SK-N-SH (cell line): ENCODE data around the gene THUMPD2. TPM values are rescaled to one million over a fixed set of nuclear protein-coding genes. Genes with fewer than 3 reads are reported as not detected.

Experiments used
- CTCF ChIA-PET: fragments of 300-600, 350-600 bp; formaldehyde crosslinking; extraction: SDS; loops from one replicate; lab custom pipeline; 2021; lab: Yijun Ruan, JAX
- POLR2A ChIA-PET: fragments of 350-600 bp; sonication (Branson Sonifier 250); formaldehyde crosslinking; extraction: SDS; loops from one replicate; lab custom pipeline; 2020; ENCODE audit warnings: antibody characterized with exemption, inconsistent platforms; lab: Yijun Ruan, JAX
- DNase-seq: peaks from one replicate; pipeline ENCODE4 v3.0.0; 2012
- H2AFZ ChIP-seq: fragments of 200-600 bp; sonication (generic); 2 replicates; pipeline ENCODE4 v1.8.1; 2016; ENCODE audit warnings: antibody characterized with exemption, mild to moderate bottlenecking, low read depth
- H3F3A ChIP-seq: fragments of 200-600 bp; sonication (generic); replicated peaks from 2 replicates; pipeline ENCODE3; 2016; ENCODE audit warnings: antibody characterized with exemption, mild to moderate bottlenecking; ENCODE audit not compliant: insufficient read depth
- H3K27ac ChIP-seq, 2 experiments: fragments of 200-500 bp in 1 of 2; fragments of 200-600 bp in 1 of 2; sonication (Bioruptor generic) in 1 of 2; sonication (generic), shearing (Covaris generic) in 1 of 2; 2 replicates each; pipeline versions ENCODE4 v1.5.1 to v1.6.1; 2014 to 2016; ENCODE audit warnings: low read depth in 2 of 2, inconsistent platforms in 1 of 2, low read length in 1 of 2, mild to moderate bottlenecking in 1 of 2, mixed read lengths in 1 of 2
- H3K27me3 ChIP-seq: fragments of 200-600 bp; sonication (generic), shearing (Covaris generic); 2 replicates; pipeline ENCODE4 v1.6.1; 2016; ENCODE audit warnings: mixed run types; ENCODE audit not compliant: insufficient read depth
- H3K36me3 ChIP-seq, 2 experiments: fragments of 200-500 bp in 1 of 2; fragments of 200-600 bp in 1 of 2; sonication (Bioruptor generic) in 1 of 2; sonication (generic) in 1 of 2; replicated peaks in 1 of 2; 2 replicates each; pipeline versions ENCODE3 to v1.5.1; 2014 to 2016; ENCODE audit warnings: low read length in 1 of 2, mild to moderate bottlenecking in 1 of 2; ENCODE audit not compliant: insufficient read depth in 2 of 2, control insufficient read depth in 1 of 2
- H3K4me1 ChIP-seq, 2 experiments: fragments of 200-500 bp in 1 of 2; fragments of 200-600 bp in 1 of 2; sonication (Bioruptor generic) in 1 of 2; sonication (generic), shearing (Covaris generic) in 1 of 2; 2 replicates each; pipeline versions ENCODE4 v1.5.1 to v1.6.1; 2014 to 2016; ENCODE audit warnings: low read depth in 1 of 2, low read length in 1 of 2, mixed run types in 1 of 2; ENCODE audit not compliant: insufficient read depth in 2 of 2, control insufficient read depth in 1 of 2
- H3K4me2 ChIP-seq: fragments of 200-600 bp; sonication (generic), shearing (Covaris generic); 2 replicates; pipeline ENCODE4 v1.6.1; 2017; ENCODE audit warnings: mixed run types
- H3K4me3 ChIP-seq, 2 experiments: fragments of 200-500 bp in 1 of 2; fragments of 200-600 bp in 1 of 2; sonication (Bioruptor generic) in 1 of 2; sonication (generic), shearing (Covaris generic) in 1 of 2; 2 replicates each; pipeline versions ENCODE4 v1.5.1 to v1.8.1; 2014 to 2016; ENCODE audit warnings: low read depth in 2 of 2, inconsistent platforms in 1 of 2, low read length in 1 of 2, mild to moderate bottlenecking in 1 of 2, mixed read lengths in 1 of 2, moderate library complexity in 1 of 2
- H3K79me2 ChIP-seq: fragments of 200-600 bp; sonication (generic); 2 replicates; pipeline ENCODE4 v1.8.1; 2017; ENCODE audit warnings: mild to moderate bottlenecking; ENCODE audit not compliant: insufficient read depth
- H3K9ac ChIP-seq: fragments of 200-600 bp; sonication (generic); 2 replicates; pipeline ENCODE4 v1.6.1; 2017; ENCODE audit warnings: mixed run types
- H3K9me2 ChIP-seq: fragments of 200-600 bp; sonication (generic); 2 replicates; pipeline ENCODE4 v1.6.1; 2017; ENCODE audit warnings: mixed run types
- H3K9me3 ChIP-seq: fragments of 200-600 bp; sonication (generic); 2 replicates; pipeline ENCODE4 v1.6.1; 2017; ENCODE audit warnings: mixed run types, mild to moderate bottlenecking, moderate library complexity
- H4K20me1 ChIP-seq: fragments of 200-600 bp; sonication (generic); 2 replicates; pipeline ENCODE4 v1.6.1; 2017; ENCODE audit warnings: mild to moderate bottlenecking, mixed run types; ENCODE audit not compliant: insufficient read depth
- FOSL2 ChIP-seq: IDR thresholded peaks from 2 replicates; pipeline ENCODE4 v1.4.0; 2012; ENCODE audit warnings: low read depth, mild to moderate bottlenecking, moderate library complexity, borderline replicate concordance
- GABPA ChIP-seq: IDR thresholded peaks from 2 replicates; pipeline ENCODE4 v1.4.0; 2012; ENCODE audit warnings: low read depth, mild to moderate bottlenecking
- JUND ChIP-seq: IDR thresholded peaks from 2 replicates; pipeline ENCODE4 v1.4.0; 2012
- MAX ChIP-seq: IDR thresholded peaks from 2 replicates; pipeline ENCODE4 v1.4.0; 2012; ENCODE audit warnings: low read depth
- NFIC ChIP-seq: IDR thresholded peaks from 2 replicates; pipeline ENCODE4 v1.4.0; 2012; ENCODE audit warnings: borderline replicate concordance
- NRF1 ChIP-seq: IDR thresholded peaks from 2 replicates; pipeline ENCODE4 v1.6.1; 2012; ENCODE audit warnings: low read depth, mild to moderate bottlenecking, low read length
- RFX5 ChIP-seq: IDR thresholded peaks from 2 replicates; pipeline ENCODE4 v1.6.1; 2012; ENCODE audit warnings: mild to moderate bottlenecking, improper control_type of control experiment, low read length
- RXRA ChIP-seq: IDR thresholded peaks from 2 replicates; pipeline ENCODE4 v1.4.0; 2012; ENCODE audit warnings: low read depth, mild to moderate bottlenecking, borderline replicate concordance
- SIN3A ChIP-seq: IDR thresholded peaks from 2 replicates; pipeline ENCODE4 v1.6.1; 2012; ENCODE audit warnings: low read depth, mild to moderate bottlenecking, low read length, moderate library complexity, borderline replicate concordance
- TAF1 ChIP-seq: IDR thresholded peaks from 2 replicates; pipeline ENCODE4 v1.6.1; 2012; ENCODE audit warnings: low read depth, mild to moderate bottlenecking, low read length, moderate library complexity, borderline replicate concordance
- TEAD4 ChIP-seq: IDR thresholded peaks from 2 replicates; pipeline ENCODE4 v1.4.0; 2012; ENCODE audit warnings: mild to moderate bottlenecking, borderline replicate concordance; ENCODE audit not compliant: insufficient read depth
- USF1 ChIP-seq: IDR thresholded peaks from 2 replicates; pipeline ENCODE4 v1.4.0; 2012; ENCODE audit warnings: low read depth, borderline replicate concordance
- WGBS: methylation state at CpG from one replicate; pipeline ENCODE4 v1.1.6; 2017; ENCODE audit warnings: low lambda C conversion rate; 5-methylcytosine and 5-hydroxymethylcytosine counted together
- polyA plus RNA-seq, 3 experiments: library from polyadenylated mRNA; depleted of rRNA; stranded (reverse); fragments of >200 nt; gene quantifications; 2 replicates each; pipeline ENCODE4 v1.2.3, GENCODE V29; 2012
- TF ChIP-seq, protein P1 (sequence below): IDR thresholded peaks from 2 replicates; pipeline ENCODE4 v1.4.0; 2012; ENCODE audit warnings: low read depth, borderline replicate concordance
- TF ChIP-seq, protein P2 (sequence below): fragments of 150-350 bp; IDR thresholded peaks from 2 replicates; pipeline ENCODE4 v1.6.1; 2017; ENCODE audit warnings: antibody characterized with exemption, low read length, low read depth, borderline replicate concordance
- TF ChIP-seq, protein P3 (sequence below): IDR thresholded peaks from 2 replicates; pipeline ENCODE4; 2012

THUMPD2 gene
- polyA plus RNA-seq, 1 of the 3 experiments (the other 2 are of a cell fraction): 5.3 TPM

- no peaks in the 10 kb centered on the region for H3K27me3 ChIP-seq
- H3K79me2 ChIP-seq: 0 out of 2 replicates have a peak, but pooled peaks cover 6% of the 10 kb centered on the region
- no peaks in the 10 kb centered on the region; a peak in 1 of 4 replicates for H3K4me1 ChIP-seq
- no peak for DNase-seq
- POLR2A ChIA-PET: no interaction called here
- H3K27ac ChIP-seq: no peak overlapping the region; a peak in 1 of 4 replicates
- CTCF ChIA-PET: no interaction called here
- no peak overlapping the region for H3K4me3 ChIP-seq
- H2AFZ ChIP-seq: no peak overlapping the region
- H3K9ac ChIP-seq: no peak overlapping the region
- peaks cover 93 to 95% of the 10 kb centered on the region in 2 experiments for H3K36me3 ChIP-seq
- no peaks in the 10 kb centered on the region for H3K9me3 ChIP-seq
- no peaks in the 10 kb centered on the region for H4K20me1 ChIP-seq
- TF ChIP-seq NRF1 (no peak), RXRA (no peak), GABPA (no peak)
- TF ChIP-seq, all 33 proteins: peak for 0
- WGBS: 57% methylated on average over 1 of the region's 1 CpG
- H3K9me2 ChIP-seq: 0 out of 2 replicates have a peak, but pooled peaks cover 6% of the 10 kb centered on the region
- H3F3A ChIP-seq: no peaks in the 10 kb centered on the region
- H3K4me2 ChIP-seq: no peak overlapping the region
These were observed 23.6 kb downstream of the THUMPD2 start for GRCh38 chr2:39755466-39755865.

- 53% methylated on average over 1 of the region's 1 CpG for WGBS
- no peaks in the 10 kb centered on the region for H4K20me1 ChIP-seq
- TF ChIP-seq, protein P1, sequence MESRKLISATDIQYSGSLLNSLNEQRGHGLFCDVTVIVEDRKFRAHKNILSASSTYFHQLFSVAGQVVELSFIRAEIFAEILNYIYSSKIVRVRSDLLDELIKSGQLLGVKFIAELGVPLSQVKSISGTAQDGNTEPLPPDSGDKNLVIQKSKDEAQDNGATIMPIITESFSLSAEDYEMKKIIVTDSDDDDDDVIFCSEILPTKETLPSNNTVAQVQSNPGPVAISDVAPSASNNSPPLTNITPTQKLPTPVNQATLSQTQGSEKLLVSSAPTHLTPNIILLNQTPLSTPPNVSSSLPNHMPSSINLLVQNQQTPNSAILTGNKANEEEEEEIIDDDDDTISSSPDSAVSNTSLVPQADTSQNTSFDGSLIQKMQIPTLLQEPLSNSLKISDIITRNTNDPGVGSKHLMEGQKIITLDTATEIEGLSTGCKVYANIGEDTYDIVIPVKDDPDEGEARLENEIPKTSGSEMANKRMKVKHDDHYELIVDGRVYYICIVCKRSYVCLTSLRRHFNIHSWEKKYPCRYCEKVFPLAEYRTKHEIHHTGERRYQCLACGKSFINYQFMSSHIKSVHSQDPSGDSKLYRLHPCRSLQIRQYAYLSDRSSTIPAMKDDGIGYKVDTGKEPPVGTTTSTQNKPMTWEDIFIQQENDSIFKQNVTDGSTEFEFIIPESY: no peak
- TF ChIP-seq RXRA (no peak), NFIC (no peak), FOSL2 (peak; percentile 58; the same call in 1 of the 2 replicates), TAF1 (no peak), TEAD4 (no peak), MAX (no peak), SIN3A (no peak), NRF1 (no peak), RFX5 (no peak), JUND (peak; percentile 43), USF1 (0 out of 2 replicates have a peak, but pooled peaks have one; percentile 32)
- TF ChIP-seq, protein P2, sequence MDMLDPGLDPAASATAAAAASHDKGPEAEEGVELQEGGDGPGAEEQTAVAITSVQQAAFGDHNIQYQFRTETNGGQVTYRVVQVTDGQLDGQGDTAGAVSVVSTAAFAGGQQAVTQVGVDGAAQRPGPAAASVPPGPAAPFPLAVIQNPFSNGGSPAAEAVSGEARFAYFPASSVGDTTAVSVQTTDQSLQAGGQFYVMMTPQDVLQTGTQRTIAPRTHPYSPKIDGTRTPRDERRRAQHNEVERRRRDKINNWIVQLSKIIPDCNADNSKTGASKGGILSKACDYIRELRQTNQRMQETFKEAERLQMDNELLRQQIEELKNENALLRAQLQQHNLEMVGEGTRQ: no peak
- TF ChIP-seq, protein P3, sequence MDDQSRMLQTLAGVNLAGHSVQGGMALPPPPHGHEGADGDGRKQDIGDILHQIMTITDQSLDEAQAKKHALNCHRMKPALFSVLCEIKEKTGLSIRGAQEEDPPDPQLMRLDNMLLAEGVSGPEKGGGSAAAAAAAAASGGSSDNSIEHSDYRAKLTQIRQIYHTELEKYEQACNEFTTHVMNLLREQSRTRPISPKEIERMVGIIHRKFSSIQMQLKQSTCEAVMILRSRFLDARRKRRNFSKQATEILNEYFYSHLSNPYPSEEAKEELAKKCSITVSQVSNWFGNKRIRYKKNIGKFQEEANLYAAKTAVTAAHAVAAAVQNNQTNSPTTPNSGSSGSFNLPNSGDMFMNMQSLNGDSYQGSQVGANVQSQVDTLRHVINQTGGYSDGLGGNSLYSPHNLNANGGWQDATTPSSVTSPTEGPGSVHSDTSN: 0 out of 2 replicates have a peak, but pooled peaks have one; percentile 9
- TF ChIP-seq, all 33 proteins: peak for 4
- Histone ChIP-seq H2AFZ (peak overlapping the region; percentile 29; the same call in 1 of the 2 replicates), H3K9me3 (no peaks in the 10 kb centered on the region), H3K4me1 (peaks cover 4 to 21% of the 10 kb centered on the region in 2 experiments), H3K9ac (peak overlapping the region; percentile 34), H3K9me2 (no peaks in the 10 kb centered on the region), H3K36me3 (peaks cover 43 to 67% of the 10 kb centered on the region in 2 experiments), H3K27ac (peak overlapping the region in 1 of 2 experiments; percentile 73; a peak in 2 of 4 replicates), H3K27me3 (no peaks in the 10 kb centered on the region), H3K4me3 (no peak overlapping the region), H3F3A (peaks cover 27% of the 10 kb centered on the region), H3K79me2 (no peaks in the 10 kb centered on the region), H3K4me2 (peak overlapping the region; percentile 51)
- ChIA-PET POLR2A (no interaction called here), CTCF (interaction anchor here (1.3 to 3.9 kb wide), 3 partner anchors 13 to 47 kb away, joined by 3 to 27 read pairs (median 4); no protein-coding TSS in a partner anchor)
- DNase-seq: no peak
These were observed 35.7 kb downstream of the THUMPD2 start for GRCh38 chr2:39743269-39743776.
